HepG2 (cell line): Measurements from ENCODE around the gene TBC1D14. TPM values are rescaled to one million over a fixed set of nuclear protein-coding genes. Genes with fewer than 3 reads are reported as not detected.

Source experiments
- EED ChIP-seq: sonication (generic); formaldehyde crosslinking; IDR thresholded peaks from 2 replicates; pipeline ENCODE4 v1.5.0; 2020; ENCODE audit warnings: mild to moderate bottlenecking, missing genetic modification reagents
- ERF ChIP-seq: IDR thresholded peaks from 2 replicates; pipeline ENCODE4 v1.6.1; 2018; ENCODE audit warnings: missing biosample characterization, missing genetic modification reagents
- ESRRA ChIP-seq: sonication (generic); formaldehyde crosslinking; IDR thresholded peaks from 2 replicates; pipeline ENCODE4 v1.5.1; 2020; ENCODE audit warnings: mild to moderate bottlenecking, low read depth, missing genetic modification reagents
- FOSL2 ChIP-seq: sonication (generic); formaldehyde crosslinking; IDR thresholded peaks from 2 replicates; pipeline ENCODE4 v1.4.0; 2020; ENCODE audit warnings: missing genetic modification reagents
- GABPB1 ChIP-seq: IDR thresholded peaks from 2 replicates; pipeline ENCODE4 v1.6.1; 2016; ENCODE audit warnings: mild to moderate bottlenecking, missing genetic modification reagents, moderate library complexity, missing compliant biosample characterization
- HNF1B ChIP-seq: sonication (generic); formaldehyde crosslinking; IDR thresholded peaks from 2 replicates; pipeline ENCODE4 v1.5.1; 2020; ENCODE audit warnings: mild to moderate bottlenecking, moderate library complexity, missing genetic modification reagents
- IRF9 ChIP-seq: sonication (generic); formaldehyde crosslinking; IDR thresholded peaks from 2 replicates; pipeline ENCODE4 v1.8.0; 2022; ENCODE audit warnings: missing genetic modification reagents, mild to moderate bottlenecking, borderline replicate concordance
- MXD4 ChIP-seq: IDR thresholded peaks from 2 replicates; pipeline ENCODE4 v1.6.1; 2016; ENCODE audit warnings: mild to moderate bottlenecking, missing biosample characterization, missing genetic modification reagents
- NFIB ChIP-seq: sonication (generic); formaldehyde crosslinking; IDR thresholded peaks from 2 replicates; pipeline ENCODE4 v1.9.0; 2021; ENCODE audit warnings: missing genetic modification reagents, mild to moderate bottlenecking, borderline replicate concordance
- NR2F6 ChIP-seq, 2 experiments: IDR thresholded peaks; 2 replicates each; pipeline ENCODE4 v1.6.1; 2016; ENCODE audit warnings: antibody characterized with exemption in 1 of 2, mild to moderate bottlenecking in 1 of 2
- SRSF4 ChIP-seq: fragments of 200-400 bp; formaldehyde crosslinking; IDR thresholded peaks from one replicate; pipeline ENCODE4 v1.6.1; 2018; ENCODE audit warnings: mild to moderate bottlenecking, low read depth, low read length, moderate library complexity; ENCODE audit not compliant: poor library complexity, severe bottlenecking
- TERF1 ChIP-seq: sonication (generic); formaldehyde crosslinking; IDR thresholded peaks from 2 replicates; pipeline ENCODE4 v1.8.0; 2022; ENCODE audit warnings: mild to moderate bottlenecking, missing genetic modification reagents, moderate library complexity
- ZBTB38 ChIP-seq: sonication (generic); formaldehyde crosslinking; IDR thresholded peaks from 2 replicates; pipeline ENCODE4 v1.5.1; 2020; ENCODE audit warnings: mild to moderate bottlenecking, missing genetic modification reagents
- ZFAT ChIP-seq: sonication (generic); formaldehyde crosslinking; conservative IDR thresholded peaks from 2 replicates; pipeline ENCODE4 v1.8.1; 2023; ENCODE audit warnings: missing genetic modification reagents, inconsistent platforms
- ZMAT3 ChIP-seq: sonication (generic); formaldehyde crosslinking; conservative IDR thresholded peaks from 2 replicates; pipeline ENCODE4 v1.7.0; 2021; ENCODE audit warnings: missing genetic modification reagents
- ZMYM4 ChIP-seq: sonication (generic); formaldehyde crosslinking; IDR thresholded peaks from 2 replicates; pipeline ENCODE4 v1.8.1; 2023; ENCODE audit warnings: mild to moderate bottlenecking, missing genetic modification reagents
- ZNF235 ChIP-seq: sonication (generic); formaldehyde crosslinking; IDR thresholded peaks from 2 replicates; pipeline ENCODE4 v1.8.1; 2023; ENCODE audit warnings: mild to moderate bottlenecking, missing genetic modification reagents, borderline replicate concordance
- ZNF607 ChIP-seq: sonication (generic); formaldehyde crosslinking; IDR thresholded peaks from 2 replicates; pipeline ENCODE4 v1.5.1; 2020; ENCODE audit warnings: missing genetic modification reagents, mild to moderate bottlenecking, borderline replicate concordance
- polyA plus RNA-seq, 8 experiments: library from polyadenylated mRNA; depleted of rRNA in 3 of 8; stranded (reverse) in 7 of 8; unstranded in 1 of 8; fragments of >200 nt; fragmentation: Illumina TruSeq in 4 of 8; extraction: Trizol in 4 of 8; gene quantifications; 2 replicates each; pipeline versions ENCODE4 v1.2.1 to v1.2.3, GENCODE V29; 2011 to 2016; ENCODE audit warnings: low read depth in 4 of 8, missing spikeins in 1 of 8, mixed read lengths in 1 of 8; ENCODE audit not compliant: insufficient read depth in 1 of 8
- total RNA-seq, 5 experiments: library from RNA; depleted of rRNA; stranded (reverse); fragments of >200 nt; fragmentation: Illumina TruSeq; extraction: Trizol; gene quantifications; 2 replicates each; pipeline ENCODE4 v1.2.3, GENCODE V29; 2016; ENCODE audit warnings: low read depth in 1 of 5

The TBC1D14 gene
- total and polyA plus RNA-seq, 2 of the 13 experiments (the other 11 are each of a cell fraction or from before 2014, with no cell fraction given) = 29.5 to 46.5 TPM

- TF ChIP-seq TERF1 (CRISPR knock-in tag) (no peak), ZNF607 (CRISPR knock-in tag) (0 out of 2 replicates have a peak, but pooled peaks have one; percentile 13), ESRRA (CRISPR knock-in tag) (no peak), NR2F6 (IDR thresholded peaks at IDR 0.05) (no peak), NR2F6 (CRISPR knock-in tag; IDR thresholded peaks at IDR 0.05) (0 out of 2 replicates have a peak, but pooled peaks have one; percentile 20), ZNF235 (CRISPR knock-in tag) (no peak), FOSL2 (CRISPR knock-in tag) (peak; percentile 20; the same call in 1 of the 2 replicates), ZFAT (CRISPR knock-in tag) (no peak), ERF (no peak; the same call in 1 of the 2 replicates), SRSF4 (no peak), ZBTB38 (CRISPR knock-in tag) (peak; percentile 79), NFIB (no peak), HNF1B (peak; percentile 58), GABPB1 (CRISPR knock-in tag) (peak; percentile 68; the same call in 1 of the 2 replicates), EED (CRISPR knock-in tag) (peak; percentile 45; the same call in 1 of the 2 replicates), IRF9 (CRISPR knock-in tag) (0 out of 2 replicates have a peak, but pooled peaks have one; percentile 29), ZMAT3 (CRISPR knock-in tag) (0 out of 2 replicates have a peak, but pooled peaks have one; percentile 8), ZMYM4 (CRISPR knock-in tag) (peak; percentile 43; the same call in 1 of the 2 replicates), MXD4 (CRISPR knock-in tag) (peak; percentile 75; the same call in 1 of the 2 replicates)
Measured at GRCh38 chr4:7042503-7043283, 133.1 kb downstream of the TBC1D14 start (continued).
